HG03521 (cell line): Measurements from ENCODE around the gene TTYH2.
A peak's percentile ranks its signal among the peaks of the same experiment; 100 is the strongest.
"Not testable (repeated sequence)": the region's sequence is repeated elsewhere in the genome, so short reads cannot be mapped to it uniquely, and the experiment has no call there.

Source experiments
- ATAC-seq: cut with Tn5 transposase; IDR thresholded peaks from one replicate; pipeline ENCODE4 v1.9.1; 2021; ENCODE audit warnings: mild to moderate bottlenecking, moderate library complexity; ENCODE audit not compliant: unreplicated experiment

Gene TTYH2, protein sequence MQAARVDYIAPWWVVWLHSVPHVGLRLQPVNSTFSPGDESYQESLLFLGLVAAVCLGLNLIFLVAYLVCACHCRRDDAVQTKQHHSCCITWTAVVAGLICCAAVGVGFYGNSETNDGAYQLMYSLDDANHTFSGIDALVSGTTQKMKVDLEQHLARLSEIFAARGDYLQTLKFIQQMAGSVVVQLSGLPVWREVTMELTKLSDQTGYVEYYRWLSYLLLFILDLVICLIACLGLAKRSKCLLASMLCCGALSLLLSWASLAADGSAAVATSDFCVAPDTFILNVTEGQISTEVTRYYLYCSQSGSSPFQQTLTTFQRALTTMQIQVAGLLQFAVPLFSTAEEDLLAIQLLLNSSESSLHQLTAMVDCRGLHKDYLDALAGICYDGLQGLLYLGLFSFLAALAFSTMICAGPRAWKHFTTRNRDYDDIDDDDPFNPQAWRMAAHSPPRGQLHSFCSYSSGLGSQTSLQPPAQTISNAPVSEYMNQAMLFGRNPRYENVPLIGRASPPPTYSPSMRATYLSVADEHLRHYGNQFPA

DNA sequence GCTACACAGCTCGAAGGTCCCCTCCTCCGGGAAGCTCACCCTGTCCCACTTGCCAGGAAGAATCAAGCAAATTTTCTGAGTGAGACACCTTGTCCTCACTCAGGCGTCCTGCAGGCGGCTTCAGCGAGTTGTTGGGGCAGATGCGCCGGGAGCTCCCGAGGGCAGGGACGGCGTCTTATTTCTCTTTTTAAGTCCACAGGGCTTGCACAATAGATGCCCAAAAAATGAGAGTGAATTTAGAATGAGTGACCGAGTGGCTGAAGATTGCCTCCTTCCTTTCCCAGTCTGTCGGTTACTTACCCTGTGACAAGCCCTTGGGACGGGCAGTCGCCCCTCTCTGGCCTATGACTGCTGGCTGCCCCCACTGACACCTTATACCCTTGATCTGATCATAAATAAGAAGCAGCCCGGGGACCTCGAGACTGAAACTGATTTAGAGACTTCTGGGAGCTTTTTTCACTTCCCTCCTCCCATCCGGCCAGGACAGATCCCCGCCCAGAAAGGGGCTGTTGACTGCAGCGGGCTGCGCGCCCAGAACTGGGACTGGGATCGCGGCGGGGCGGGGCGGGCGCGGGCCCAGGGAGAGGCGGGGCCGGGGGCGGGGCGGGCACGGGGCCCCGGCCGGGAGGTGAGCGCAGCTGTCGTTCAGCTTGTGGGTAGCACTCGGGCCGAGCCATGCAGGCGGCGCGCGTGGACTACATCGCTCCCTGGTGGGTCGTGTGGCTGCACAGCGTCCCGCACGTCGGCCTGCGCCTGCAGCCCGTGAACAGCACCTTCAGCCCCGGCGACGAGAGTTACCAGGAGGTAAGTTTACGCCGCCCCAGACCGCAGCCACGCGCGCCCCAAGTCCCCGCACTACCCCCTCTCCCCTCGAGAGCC is at the start of gene TTYH2:
Gene TTYH2, plus strand, starts transcription at position 659 of the 879 bp plus-strand sequence. Its CDS starts 17 bp downstream, at position 676.
- peak; percentile 55 for ATAC-seq

DNA sequence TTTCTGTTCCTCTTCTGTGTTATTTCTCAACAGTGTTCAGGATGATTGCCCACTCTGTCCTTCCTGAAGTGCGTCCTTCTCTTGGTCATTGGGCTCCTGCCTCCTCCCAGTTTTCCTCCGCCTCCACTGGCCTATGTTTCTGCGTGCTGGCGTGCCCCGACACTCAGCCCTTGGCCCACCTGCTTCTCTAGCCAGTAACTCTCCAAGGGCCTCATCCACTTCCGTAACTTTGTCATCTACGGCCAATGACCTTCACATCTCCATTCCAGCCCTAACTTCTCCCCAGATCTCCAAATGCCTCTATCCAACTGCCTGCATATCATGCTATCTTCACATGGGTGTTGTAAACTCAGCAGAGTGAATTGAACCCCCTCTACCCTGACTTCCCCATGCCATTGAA is 49.5 kb upstream of the TTYH2 start:
- no peak for ATAC-seq

DNA sequence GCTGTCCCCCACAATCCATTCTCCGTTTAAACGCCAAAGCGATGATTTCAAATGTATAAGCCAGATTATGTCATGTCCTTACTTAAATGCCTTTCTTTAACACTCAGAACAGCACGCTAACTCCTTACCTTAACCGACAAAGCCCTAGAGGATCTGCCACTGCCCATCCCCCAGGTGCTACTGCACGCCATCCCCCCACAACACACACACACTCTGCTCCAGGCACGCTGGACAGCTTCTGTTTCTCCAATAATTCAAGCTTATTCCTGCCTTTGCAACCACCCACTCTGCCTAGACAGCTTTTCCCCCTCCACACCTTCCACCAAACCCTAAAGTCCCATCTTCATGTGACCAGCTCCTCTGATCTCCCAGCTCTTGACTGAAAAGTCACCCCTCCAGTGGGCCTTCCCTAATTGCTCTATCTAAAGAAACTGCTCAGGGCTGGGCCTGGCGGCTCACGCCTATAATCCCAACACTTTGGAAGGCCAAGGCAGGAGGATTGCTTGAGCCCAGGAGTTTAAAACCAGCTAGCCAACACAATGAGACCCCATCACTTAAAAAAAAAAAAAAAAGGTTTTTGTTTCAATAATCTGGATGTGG is 48.8 kb upstream of the TTYH2 start:
- ATAC-seq: no peak

DNA sequence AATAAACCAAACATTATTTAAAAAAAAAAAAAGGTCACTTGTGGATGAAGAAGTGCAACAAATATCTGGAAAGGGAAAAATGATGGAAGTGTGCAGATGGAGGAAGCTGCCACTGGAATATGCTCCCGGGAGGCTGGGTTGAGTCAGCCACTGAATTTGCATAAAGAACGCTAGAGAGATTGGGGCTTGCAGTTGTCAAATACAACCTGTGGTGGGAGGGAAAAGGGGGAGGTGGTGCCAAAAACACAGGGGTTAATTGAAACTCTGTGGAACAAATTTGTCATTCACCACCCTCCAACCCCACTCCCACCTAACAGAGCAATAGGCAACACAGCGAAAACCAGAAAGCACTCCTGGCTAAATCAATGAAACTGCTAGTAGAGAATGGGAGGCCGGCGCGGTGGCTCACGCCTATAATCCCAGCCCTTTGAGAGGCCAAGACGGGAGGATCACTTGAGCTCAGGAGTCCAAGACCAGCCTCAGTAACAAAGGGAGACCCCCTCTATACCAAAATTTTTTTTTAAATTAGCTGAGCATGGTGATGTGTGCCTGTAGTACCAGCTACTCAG is 47.5 kb upstream of the TTYH2 start:
- ATAC-seq: no peak

DNA sequence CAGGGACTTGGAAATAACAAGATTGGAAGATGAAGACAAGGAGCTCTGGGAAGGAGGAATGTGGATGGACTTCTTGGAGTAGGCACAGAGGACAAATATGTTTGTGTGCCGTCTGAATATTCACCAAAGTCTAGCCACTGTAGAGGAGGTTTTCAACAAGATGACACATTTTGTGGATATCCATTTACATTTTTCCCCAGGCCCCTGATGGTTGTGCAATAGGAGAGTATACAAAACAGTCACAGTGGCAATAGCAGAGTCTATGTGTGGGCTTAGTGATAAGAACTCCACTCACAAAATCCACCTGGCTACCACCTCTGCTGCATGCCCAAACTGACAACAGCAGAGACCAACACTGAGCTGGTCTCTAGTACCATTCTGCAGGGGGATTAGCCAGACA is 42.4 kb upstream of the TTYH2 start:
- ATAC-seq: no peak

DNA sequence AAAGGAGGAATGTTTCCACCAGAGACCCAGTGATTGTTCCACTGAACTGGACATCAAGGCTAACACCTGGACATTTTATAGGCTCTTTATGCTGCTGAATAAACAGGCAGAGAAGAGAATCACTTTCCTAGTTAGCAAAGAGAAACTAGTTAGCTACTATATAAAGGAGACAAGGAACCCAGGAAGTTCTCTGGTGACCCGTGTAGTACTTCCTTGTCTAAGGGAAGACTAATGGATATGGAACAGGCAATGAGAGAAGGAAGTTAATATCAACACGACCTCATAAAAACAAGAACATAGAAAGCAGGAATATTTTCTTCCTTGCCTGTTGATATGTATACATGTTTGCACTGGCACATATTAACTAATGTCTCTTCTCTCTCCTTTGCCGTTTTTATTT is 40.7 kb upstream of the TTYH2 start:
- no peak for ATAC-seq

DNA sequence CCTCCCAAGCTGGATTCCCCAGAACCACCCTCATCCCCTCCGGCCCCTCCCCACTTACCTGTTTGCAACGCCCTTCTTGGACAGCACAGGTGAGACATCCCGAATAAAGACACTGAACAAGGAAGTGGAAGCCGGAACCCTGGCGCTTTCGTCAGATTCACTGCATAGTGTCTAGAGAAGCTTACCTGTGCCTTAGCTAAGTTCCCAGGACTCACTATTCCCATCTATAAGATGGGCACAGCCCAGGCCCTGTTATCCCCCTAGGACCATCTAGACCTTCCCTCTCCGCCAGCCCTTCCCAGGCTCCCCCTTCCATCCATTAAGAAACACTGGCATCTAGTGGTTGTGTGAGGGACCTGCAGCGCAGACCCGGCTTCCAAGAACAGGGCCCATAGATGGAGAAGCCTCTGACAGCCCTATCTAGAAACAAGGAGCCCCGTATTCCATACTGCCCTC is 36.8 kb upstream of the TTYH2 start:
- ATAC-seq: no peak

DNA sequence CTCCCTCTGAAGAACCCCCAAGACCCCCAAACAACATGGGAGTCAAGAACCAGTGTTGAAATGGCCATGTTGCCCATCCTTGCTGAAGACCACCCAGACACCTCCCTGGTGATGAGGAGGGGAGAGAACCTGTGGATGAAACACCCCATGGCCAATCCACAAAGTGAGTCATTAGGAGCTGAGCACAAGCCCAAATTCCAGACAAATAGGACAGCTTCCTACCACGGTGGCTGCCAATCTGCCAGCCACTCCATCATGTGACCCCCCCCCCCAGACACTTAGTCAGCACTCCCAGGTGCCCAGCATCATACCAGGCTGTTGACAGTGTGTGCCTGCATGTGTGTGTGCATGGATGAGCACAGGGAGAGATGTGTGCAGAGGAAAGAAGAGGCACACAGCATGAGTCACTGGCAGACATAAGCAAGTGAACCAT is 36.3 kb upstream of the TTYH2 start:
- ATAC-seq: no peak

DNA sequence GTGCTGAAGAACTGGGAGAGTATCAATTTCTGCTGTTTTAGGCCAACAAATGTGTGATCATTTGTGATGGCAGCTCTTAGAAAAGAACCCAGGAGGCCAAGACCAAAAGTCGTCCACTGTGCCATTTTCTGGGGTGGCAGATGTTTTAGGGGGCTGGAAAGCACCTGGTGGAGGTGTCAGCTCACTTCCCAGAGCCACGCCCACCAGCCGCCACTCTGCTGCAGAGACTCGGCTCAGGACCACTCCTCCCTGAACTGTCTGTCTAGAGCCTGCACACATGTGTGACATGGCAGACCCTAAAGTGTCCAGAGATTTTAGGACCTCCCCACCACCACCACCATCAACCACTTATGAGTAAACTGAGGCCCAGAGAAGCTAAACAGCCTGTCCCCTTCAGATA is 33.8 kb upstream of the TTYH2 start:
- ATAC-seq: no peak

DNA sequence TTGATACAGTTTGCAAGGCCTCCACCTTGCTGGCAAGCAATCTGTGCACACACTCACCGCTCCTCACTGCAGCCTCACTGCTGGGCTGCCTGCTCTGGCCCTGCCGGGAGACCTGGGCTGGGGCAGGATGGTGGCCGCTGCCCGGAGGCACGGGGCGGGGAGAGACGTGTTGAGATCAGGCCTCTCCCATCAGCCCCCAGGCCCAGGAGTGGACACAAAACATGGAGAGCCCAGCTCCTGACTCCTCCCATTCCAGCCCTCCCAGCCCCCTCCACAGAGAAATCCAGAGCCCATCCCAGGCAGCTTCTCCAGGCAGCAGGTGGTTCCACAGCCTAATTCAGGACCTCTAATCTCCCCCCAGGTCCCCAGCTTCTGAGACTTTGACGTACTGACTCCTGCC is 33.0 kb upstream of the TTYH2 start:
- no peak for ATAC-seq

DNA sequence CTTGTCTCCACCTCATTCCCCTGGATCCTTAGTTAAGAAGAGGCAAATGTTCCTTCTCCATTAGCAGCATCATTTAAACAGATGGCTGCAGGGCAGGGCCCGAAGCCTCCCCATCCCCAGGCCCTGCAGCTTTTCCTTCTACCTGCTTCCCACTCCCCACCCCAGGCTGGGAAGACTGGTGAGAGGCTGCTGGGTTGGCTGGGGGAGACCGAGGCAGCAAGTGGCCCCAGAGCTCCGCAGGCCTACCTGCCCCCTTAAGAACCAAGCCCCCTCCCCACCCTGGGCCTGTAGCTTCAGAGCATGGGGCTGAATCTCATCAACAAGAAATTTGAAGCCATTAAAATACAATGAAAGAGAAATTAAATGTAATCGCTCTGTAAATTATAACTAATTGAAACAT is 32.0 kb upstream of the TTYH2 start:
- ATAC-seq: no peak

DNA sequence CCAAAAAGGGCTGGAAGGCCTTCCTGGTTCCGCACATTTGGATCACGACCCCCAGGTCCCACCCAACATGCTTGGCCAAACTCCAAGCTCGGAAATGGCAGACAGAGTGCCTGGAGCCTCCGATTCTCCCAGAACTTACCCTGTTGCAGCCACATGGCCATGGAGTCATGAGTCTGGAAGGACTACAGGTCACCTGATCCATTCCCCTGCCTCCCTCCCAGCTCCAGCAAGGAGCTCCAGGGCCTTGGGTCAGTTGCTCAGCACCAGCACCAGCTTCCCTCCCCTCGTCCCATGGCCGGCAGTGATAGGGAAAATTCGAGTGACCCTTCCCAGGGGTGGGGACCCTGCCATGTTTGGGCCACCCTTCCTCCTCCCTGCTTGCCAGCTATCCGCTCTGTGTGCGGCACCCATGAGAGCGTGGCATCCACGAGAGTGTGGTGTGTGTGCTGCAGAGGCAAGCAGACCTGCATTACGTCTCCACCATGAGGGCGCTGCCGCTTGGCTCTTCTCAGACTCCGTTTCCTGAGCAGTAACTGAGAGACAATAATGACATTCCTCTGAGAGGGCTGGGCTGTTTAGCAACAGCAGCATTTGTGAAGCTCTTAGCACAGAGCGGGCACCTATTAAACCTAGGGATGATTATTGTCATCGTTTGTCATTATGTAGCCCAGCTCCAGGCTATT is 31.2 kb upstream of the TTYH2 start:
- ATAC-seq: no peak

DNA sequence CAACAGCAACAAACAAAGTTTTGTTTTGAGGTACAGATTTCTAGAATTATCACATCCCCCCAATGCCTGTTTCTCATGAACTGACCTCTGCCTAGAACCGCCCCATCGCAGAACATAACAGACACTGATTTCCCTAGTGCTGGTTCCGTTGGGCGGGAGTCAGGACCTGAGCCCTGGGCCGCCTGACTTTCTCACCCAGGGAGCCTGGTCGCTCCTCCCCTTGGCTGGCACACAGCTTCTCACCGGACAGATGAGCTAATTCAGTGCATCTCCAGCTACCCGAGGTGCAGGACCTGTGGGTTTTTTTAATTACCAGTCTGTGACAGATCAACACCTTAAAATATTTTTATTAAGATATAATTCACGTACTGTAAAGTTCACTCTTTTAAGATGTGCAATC is 30.0 kb upstream of the TTYH2 start:
- ATAC-seq: no peak

DNA sequence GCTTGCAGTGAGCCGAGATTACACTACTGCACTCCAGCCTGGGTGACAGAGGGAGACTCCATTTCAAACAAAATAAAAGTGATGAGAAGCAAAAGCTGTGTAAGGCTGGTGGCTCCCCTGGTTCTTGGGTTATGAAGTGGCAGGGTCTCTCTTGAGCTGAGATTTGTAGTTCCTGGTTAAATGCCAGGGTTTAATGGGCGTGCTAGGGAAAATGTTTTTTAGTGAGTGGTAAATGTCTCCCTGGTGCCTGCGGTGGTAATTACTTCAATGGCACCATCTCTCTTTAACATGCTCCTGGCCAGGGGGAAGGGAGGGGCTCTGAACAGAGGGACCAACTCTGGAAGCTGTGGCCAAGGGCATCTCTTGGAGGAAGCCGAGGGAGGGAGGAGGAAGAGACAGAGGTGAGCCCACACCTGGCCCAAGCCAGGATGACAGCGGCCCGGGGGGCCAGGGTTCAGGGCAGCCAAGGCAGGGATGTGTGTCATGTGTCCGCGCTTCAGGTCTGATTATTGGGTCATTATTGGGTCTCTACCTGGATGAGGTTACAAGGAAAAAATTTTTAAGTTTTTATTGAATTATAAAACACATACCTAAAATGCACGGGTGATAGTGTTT is 27.7 kb upstream of the TTYH2 start:
- ATAC-seq: no peak

DNA sequence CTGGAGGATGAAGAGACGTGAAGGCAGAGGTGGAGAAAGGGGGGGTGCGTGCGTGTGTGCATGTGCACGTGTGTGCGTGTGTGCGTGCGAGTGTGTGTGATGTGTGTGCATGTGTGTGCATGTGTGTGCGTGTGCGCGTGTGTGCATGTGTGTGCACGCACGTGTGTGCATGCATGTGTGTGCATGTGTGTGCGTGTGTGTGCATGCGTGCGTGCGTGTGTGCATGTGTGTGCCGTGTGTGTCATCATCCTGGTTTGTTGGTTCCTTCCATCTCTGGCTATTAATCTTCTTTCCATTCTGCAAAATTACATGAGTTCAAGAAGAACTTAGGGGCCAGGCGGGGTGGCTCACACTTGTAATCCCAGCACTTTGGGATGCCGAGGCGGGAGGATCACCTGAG is 26.9 kb upstream of the TTYH2 start:
- ATAC-seq: no peak

DNA sequence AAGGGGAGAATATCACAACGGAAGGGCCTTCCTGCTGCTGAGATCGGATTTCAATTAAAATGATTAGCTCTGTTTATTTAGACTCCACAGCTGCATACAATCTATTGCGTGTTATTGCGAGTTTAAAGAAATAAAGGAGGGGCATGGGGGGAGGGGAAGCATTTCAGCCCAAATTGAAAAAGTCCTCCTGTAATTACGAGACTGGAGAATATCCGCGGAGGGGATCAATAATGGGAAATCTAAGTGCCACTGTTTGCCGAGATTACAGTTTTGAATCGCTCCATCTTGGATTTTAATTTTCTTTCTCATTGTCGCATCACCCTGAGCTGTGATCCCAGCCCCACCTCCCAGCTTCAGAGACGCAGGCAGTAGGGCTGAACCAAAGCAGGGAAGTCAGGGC is 25.6 kb upstream of the TTYH2 start:
- no peak for ATAC-seq

DNA sequence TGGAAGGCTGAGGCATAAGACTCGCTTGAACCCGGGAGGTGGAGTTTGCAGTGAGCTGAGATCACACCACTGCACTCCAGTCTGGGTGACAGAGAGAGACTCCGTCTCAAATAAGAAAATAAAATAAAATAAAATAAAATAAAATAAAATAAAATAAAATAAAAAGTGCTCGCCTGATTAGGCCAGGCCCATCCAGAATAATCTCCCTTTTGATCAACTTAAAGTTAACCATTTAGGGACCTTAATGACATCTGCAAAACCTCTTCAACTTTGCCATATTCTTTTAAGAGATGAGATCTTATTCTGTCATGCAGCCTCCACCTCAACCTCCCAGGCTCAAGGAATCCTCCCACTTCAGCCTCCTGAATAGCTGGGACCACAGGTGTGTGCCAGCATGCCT is 24.7 kb upstream of the TTYH2 start:
- not testable (repeated sequence) for ATAC-seq

DNA sequence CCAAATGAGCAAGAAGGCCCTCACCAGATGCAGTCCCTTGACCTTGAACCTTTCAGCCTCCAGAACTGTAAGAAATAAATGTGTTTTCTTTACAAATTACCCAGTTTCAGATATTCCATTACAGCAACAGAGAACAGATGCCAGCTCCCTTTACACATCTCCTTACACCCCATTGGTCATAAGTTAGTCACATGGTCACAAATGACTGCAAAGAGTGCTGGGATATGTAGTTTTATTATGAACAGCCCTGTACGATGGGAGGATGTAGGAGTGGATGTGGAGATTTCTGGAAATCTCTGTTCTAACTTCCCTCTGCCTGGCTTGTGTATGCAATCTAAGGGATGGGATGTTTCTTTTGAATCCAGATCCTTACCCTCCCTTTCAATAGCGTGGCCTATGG is 23.2 kb upstream of the TTYH2 start:
- ATAC-seq: no peak

DNA sequence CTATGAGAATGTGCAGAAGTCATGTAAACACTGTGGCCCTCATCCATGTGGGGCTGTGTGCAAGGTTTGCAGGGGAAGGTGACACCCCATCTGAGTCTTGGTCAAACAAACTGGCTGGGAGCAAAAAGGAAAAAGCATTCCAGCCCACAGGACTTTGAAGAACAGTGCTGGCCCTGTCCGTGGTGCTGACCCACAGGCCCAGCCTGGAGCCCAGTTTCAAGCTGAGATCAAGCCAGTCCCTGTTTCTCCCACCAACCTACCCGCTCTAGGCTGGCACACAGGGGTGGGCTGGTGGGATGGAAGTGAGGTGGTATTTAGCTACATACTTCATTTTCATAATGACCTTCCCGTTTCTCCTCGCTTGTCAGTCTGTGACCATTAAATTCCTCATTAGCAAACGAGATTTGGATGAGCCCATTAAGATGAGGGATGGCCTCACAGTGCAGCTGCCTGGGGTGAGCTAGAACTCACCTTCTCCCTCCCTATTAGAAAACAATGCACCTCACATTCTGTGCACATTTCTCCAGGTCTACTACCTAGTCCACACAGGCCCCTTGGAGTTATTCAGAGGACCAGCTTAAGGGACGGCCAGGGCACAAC is 22.5 kb upstream of the TTYH2 start:
- ATAC-seq: no peak
